B cell (primary cell): Measurements from ENCODE around the gene JADE3. TPM values are rescaled to one million over a fixed set of nuclear protein-coding genes. Genes with fewer than 3 reads are reported as not detected.

Experiments
- polyA plus RNA-seq: library from polyadenylated mRNA; depleted of rRNA; stranded (reverse); fragments of >200 nt; gene quantifications from 2 replicates; pipeline ENCODE4 v1.2.3, GENCODE V29; 2012
- small RNA-seq: library from RNA; depleted of rRNA; stranded (forward); fragments of <200 nt; gene quantifications from one replicate; pipeline ENCODE3, GENCODE V24; 2012; ENCODE audit warnings: low replicate concordance, low read depth; ENCODE audit not compliant: insufficient read length
- total RNA-seq, 2 donors: library from RNA; stranded (reverse); fragments of 120-200 nt in 1 of 2; gene quantifications; 1 replicate in 1 of 2; 2 replicates in 1 of 2; pipeline versions ENCODE4 v1.2.3 to v1.2.4, GENCODE V29; 2013 to 2022

The JADE3 gene
- total and polyA plus RNA-seq, 2 donors (not counting 1 experiment from before 2014, with no cell fraction given): 3.6 to 23.4 TPM

Small RNA genes within 50 kb of the gene (small RNA-seq; reads per million reads assigned to genes)
- gene RNU6-1189P: not detected

Other genes with a start within 250 kb of the JADE3 start
- 51.1 and 53.2 TPM in 2 replicates for gene SLC9A7, start 153.3 kb upstream of the JADE3 start, total RNA-seq
- gene SLC9A7, start 153.3 kb upstream of the JADE3 start, polyA plus RNA-seq: 24.9 and 36.1 TPM in 2 replicates
- gene RP2, start 75.4 kb upstream of the JADE3 start, total RNA-seq: 14.5 and 14.9 TPM in 2 replicates
- 5.5 and 8.1 TPM in 2 replicates for gene RP2, start 75.4 kb upstream of the JADE3 start, polyA plus RNA-seq
- gene RGN, start 166.0 kb downstream of the JADE3 start, total RNA-seq: 0.25 and 0.39 TPM in 2 replicates
- not detected in 2 replicates for gene RGN, start 166.0 kb downstream of the JADE3 start, polyA plus RNA-seq
- gene NDUFB11, start 232.3 kb downstream of the JADE3 start, total RNA-seq: 51.0 and 56.8 TPM in 2 replicates
- gene NDUFB11, start 232.3 kb downstream of the JADE3 start, polyA plus RNA-seq: 33.4 and 59.7 TPM in 2 replicates
- 51.5 and 51.6 TPM in 2 replicates for gene RBM10, start 232.8 kb downstream of the JADE3 start, total RNA-seq
- gene RBM10, start 232.8 kb downstream of the JADE3 start, polyA plus RNA-seq: 41.1 and 48.7 TPM in 2 replicates